Measurements from ENCODE around the gene HIBADH. TPM values are rescaled to one million over a fixed set of nuclear protein-coding genes. Genes with fewer than 3 reads are reported as not detected.

HIBADH gene
- total RNA-seq, 1 donor from 2014 or later: 15.4 TPM

DNA sequence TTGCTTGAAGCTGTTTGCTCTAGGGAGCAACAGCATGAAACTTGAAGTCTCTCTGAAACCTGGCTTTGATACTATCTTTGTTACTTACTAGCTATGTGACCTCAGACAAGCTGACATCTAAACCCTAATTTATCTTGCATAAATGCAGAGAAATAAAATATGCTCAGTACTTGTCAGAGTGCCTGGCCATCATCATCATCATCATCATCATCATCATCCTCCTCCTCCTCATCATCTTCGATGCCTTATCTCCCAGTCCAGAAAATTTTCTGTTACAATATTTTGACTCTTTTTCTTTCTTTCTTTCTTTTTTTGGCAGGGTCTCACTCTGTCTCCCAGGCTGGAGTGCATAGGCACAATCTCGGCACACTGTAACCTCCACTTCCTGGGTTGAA is 42.5 kb upstream of the HIBADH start:
- no peaks in the 10 kb centered on the region for H3K9me3 Mint-ChIP-seq (ENCODE audit: unreplicated experiment)
- TF ChIP-seq, protein P1, sequence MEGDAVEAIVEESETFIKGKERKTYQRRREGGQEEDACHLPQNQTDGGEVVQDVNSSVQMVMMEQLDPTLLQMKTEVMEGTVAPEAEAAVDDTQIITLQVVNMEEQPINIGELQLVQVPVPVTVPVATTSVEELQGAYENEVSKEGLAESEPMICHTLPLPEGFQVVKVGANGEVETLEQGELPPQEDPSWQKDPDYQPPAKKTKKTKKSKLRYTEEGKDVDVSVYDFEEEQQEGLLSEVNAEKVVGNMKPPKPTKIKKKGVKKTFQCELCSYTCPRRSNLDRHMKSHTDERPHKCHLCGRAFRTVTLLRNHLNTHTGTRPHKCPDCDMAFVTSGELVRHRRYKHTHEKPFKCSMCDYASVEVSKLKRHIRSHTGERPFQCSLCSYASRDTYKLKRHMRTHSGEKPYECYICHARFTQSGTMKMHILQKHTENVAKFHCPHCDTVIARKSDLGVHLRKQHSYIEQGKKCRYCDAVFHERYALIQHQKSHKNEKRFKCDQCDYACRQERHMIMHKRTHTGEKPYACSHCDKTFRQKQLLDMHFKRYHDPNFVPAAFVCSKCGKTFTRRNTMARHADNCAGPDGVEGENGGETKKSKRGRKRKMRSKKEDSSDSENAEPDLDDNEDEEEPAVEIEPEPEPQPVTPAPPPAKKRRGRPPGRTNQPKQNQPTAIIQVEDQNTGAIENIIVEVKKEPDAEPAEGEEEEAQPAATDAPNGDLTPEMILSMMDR (IDR thresholded peaks at IDR 0.05; ENCODE audit: unreplicated experiment): no peak
- H3K4me3 Mint-ChIP-seq (ENCODE audit: unreplicated experiment): no peak overlapping the region
- no peaks in the 10 kb centered on the region for H3K4me1 Mint-ChIP-seq (ENCODE audit: unreplicated experiment)
- DNase-seq (ENCODE audit: low spot score): no peak
- H3K36me3 Mint-ChIP-seq (ENCODE audit: low read depth, unreplicated experiment): no peaks in the 10 kb centered on the region
- no peaks in the 10 kb centered on the region for H3K27me3 Mint-ChIP-seq (ENCODE audit: unreplicated experiment)
- H3K27ac Mint-ChIP-seq (ENCODE audit: unreplicated experiment): no peak overlapping the region

- H3K4me1 Mint-ChIP-seq (ENCODE audit: unreplicated experiment): no peaks in the 10 kb centered on the region
- TF ChIP-seq, protein P1 (IDR thresholded peaks at IDR 0.05; ENCODE audit: unreplicated experiment): no peak
- H3K4me3 Mint-ChIP-seq (ENCODE audit: unreplicated experiment): no peak overlapping the region
- H3K27me3 Mint-ChIP-seq (ENCODE audit: unreplicated experiment): no peaks in the 10 kb centered on the region
- no peaks in the 10 kb centered on the region for H3K36me3 Mint-ChIP-seq (ENCODE audit: low read depth, unreplicated experiment)
- DNase-seq (ENCODE audit: low spot score): no peak
- no peak overlapping the region for H3K27ac Mint-ChIP-seq (ENCODE audit: unreplicated experiment)
- no peaks in the 10 kb centered on the region for H3K9me3 Mint-ChIP-seq (ENCODE audit: unreplicated experiment)
Measured at GRCh38 chr7:27704422-27705199, 41.9 kb upstream of the HIBADH start.

DNA sequence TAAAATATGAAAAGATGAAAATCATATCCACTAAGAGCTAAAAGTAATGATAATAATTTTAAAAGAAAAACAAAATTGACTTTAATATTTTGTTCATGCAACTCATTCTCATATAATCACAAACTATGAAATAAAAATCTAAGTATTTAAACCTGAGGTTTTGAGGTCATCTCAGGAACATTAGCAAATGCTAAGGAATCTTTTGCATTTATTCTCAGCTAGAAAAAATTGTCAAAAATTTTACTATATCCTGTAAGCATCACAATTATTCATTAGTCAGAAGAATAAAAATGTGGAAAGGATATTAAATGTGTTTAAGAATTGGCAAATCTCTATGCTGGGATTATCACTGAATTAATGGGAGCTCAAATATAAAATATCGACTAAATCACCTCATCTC is 40.5 kb upstream of the HIBADH start:
- TF ChIP-seq, protein P1 (IDR thresholded peaks at IDR 0.05; ENCODE audit: unreplicated experiment): no peak
- no peak for DNase-seq (ENCODE audit: low spot score)
- Mint-ChIP-seq H3K9me3 (ENCODE audit: unreplicated experiment) (no peaks in the 10 kb centered on the region), H3K27ac (ENCODE audit: unreplicated experiment) (no peak overlapping the region), H3K27me3 (ENCODE audit: unreplicated experiment) (peaks cover 2% of the 10 kb centered on the region), H3K36me3 (ENCODE audit: low read depth, unreplicated experiment) (no peaks in the 10 kb centered on the region), H3K4me1 (ENCODE audit: unreplicated experiment) (no peaks in the 10 kb centered on the region), H3K4me3 (ENCODE audit: unreplicated experiment) (no peak overlapping the region)

DNA sequence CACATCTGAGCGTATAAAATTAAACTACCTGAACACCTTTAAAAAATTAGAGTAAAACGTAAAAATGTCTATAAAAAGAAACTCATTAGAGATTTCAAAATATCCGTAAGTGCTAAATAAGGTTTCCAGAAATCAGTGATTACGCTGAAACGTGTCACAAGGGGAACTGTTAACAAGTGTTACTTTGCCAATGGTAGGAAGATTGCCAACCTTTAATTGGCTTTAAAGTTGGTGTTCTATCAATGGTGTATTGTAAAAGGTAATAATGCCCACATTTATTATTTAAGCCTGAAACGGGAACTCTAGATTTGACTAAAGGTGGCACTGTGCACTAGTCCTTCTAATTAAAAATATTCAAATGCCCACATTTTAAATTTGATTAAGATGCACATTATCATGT is 37.8 kb upstream of the HIBADH start:
- peaks cover 2% of the 10 kb centered on the region for H3K27me3 Mint-ChIP-seq (ENCODE audit: unreplicated experiment)
- peaks cover 4% of the 10 kb centered on the region for H3K4me1 Mint-ChIP-seq (ENCODE audit: unreplicated experiment)
- no peak for DNase-seq (ENCODE audit: low spot score)
- H3K27ac Mint-ChIP-seq (ENCODE audit: unreplicated experiment): no peak overlapping the region
- TF ChIP-seq, protein P1 (IDR thresholded peaks at IDR 0.05; ENCODE audit: unreplicated experiment): no peak
- no peaks in the 10 kb centered on the region for H3K9me3 Mint-ChIP-seq (ENCODE audit: unreplicated experiment)
- no peak overlapping the region for H3K4me3 Mint-ChIP-seq (ENCODE audit: unreplicated experiment)
- H3K36me3 Mint-ChIP-seq (ENCODE audit: low read depth, unreplicated experiment): no peaks in the 10 kb centered on the region

- H3K27me3 Mint-ChIP-seq (ENCODE audit: unreplicated experiment): peaks cover 2% of the 10 kb centered on the region
- H3K27ac Mint-ChIP-seq (ENCODE audit: unreplicated experiment): no peak overlapping the region
- peaks cover 4% of the 10 kb centered on the region for H3K4me1 Mint-ChIP-seq (ENCODE audit: unreplicated experiment)
- TF ChIP-seq, protein P1 (IDR thresholded peaks at IDR 0.05; ENCODE audit: unreplicated experiment): no peak
- no peaks in the 10 kb centered on the region for H3K36me3 Mint-ChIP-seq (ENCODE audit: low read depth, unreplicated experiment)
- DNase-seq (ENCODE audit: low spot score): no peak
- no peak overlapping the region for H3K4me3 Mint-ChIP-seq (ENCODE audit: unreplicated experiment)
- no peaks in the 10 kb centered on the region for H3K9me3 Mint-ChIP-seq (ENCODE audit: unreplicated experiment)
Measured at GRCh38 chr7:27699751-27700150, 37.1 kb upstream of the HIBADH start.

All from endothelial cell (in vitro differentiated cells).